Measurements from ENCODE around the gene CAPZA3. TPM values are rescaled to one million over a fixed set of nuclear protein-coding genes. Genes with fewer than 3 reads are reported as not detected.

Gene CAPZA3, protein sequence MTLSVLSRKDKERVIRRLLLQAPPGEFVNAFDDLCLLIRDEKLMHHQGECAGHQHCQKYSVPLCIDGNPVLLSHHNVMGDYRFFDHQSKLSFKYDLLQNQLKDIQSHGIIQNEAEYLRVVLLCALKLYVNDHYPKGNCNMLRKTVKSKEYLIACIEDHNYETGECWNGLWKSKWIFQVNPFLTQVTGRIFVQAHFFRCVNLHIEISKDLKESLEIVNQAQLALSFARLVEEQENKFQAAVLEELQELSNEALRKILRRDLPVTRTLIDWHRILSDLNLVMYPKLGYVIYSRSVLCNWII
- not detected for polyA plus RNA-seq (2012; ENCODE audit: insufficient read length, low read depth)

DNA sequence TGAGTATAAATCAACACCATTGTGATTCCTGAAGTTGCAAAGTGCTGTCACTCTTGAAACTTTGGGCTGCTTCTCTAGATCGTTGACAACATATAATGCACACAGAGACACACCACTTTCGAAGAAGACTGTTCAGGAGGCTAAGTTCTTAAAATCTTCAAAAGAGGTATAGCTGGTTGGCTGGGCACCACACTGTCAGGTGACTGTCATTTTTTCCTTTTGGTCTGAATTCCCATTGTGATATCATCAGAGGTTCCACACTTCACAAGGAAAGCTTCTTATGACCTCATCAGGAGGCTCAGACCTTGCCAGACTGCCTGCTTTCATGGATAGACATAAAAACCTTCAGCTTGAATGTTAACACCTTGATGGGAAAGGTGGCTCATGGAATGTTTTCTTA, at the start of gene CAPZA3, which contains the start of gene PLCZ1:
Gene CAPZA3, plus strand, starts transcription at position 301 of the 400 bp plus-strand sequence. CDS start 150 bp downstream, outside the sequence.
Gene PLCZ1, minus strand, starts transcription at position 194 of the 400 bp plus-strand sequence. CDS start 641 bp downstream, outside the sequence.
- TF ChIP-seq SIN3A (IDR thresholded peaks at IDR 0.05; ENCODE audit: borderline replicate concordance, insufficient read depth, low read length) (no peak), POLR2AphosphoS5 (IDR thresholded peaks at IDR 0.05; ENCODE audit: low read depth, low read length) (no peak), FOXP2 (optimal IDR thresholded peaks at IDR 0.05; ENCODE audit: borderline replicate concordance, extremely low read depth, extremely low read length, insufficient read depth) (no peak)
- TF ChIP-seq, protein P1, sequence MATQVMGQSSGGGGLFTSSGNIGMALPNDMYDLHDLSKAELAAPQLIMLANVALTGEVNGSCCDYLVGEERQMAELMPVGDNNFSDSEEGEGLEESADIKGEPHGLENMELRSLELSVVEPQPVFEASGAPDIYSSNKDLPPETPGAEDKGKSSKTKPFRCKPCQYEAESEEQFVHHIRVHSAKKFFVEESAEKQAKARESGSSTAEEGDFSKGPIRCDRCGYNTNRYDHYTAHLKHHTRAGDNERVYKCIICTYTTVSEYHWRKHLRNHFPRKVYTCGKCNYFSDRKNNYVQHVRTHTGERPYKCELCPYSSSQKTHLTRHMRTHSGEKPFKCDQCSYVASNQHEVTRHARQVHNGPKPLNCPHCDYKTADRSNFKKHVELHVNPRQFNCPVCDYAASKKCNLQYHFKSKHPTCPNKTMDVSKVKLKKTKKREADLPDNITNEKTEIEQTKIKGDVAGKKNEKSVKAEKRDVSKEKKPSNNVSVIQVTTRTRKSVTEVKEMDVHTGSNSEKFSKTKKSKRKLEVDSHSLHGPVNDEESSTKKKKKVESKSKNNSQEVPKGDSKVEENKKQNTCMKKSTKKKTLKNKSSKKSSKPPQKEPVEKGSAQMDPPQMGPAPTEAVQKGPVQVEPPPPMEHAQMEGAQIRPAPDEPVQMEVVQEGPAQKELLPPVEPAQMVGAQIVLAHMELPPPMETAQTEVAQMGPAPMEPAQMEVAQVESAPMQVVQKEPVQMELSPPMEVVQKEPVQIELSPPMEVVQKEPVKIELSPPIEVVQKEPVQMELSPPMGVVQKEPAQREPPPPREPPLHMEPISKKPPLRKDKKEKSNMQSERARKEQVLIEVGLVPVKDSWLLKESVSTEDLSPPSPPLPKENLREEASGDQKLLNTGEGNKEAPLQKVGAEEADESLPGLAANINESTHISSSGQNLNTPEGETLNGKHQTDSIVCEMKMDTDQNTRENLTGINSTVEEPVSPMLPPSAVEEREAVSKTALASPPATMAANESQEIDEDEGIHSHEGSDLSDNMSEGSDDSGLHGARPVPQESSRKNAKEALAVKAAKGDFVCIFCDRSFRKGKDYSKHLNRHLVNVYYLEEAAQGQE (IDR thresholded peaks at IDR 0.05; ENCODE audit: insufficient read depth in 1 of 2, low read depth in 2 of 2, low read length in 2 of 2): no peak

DNA sequence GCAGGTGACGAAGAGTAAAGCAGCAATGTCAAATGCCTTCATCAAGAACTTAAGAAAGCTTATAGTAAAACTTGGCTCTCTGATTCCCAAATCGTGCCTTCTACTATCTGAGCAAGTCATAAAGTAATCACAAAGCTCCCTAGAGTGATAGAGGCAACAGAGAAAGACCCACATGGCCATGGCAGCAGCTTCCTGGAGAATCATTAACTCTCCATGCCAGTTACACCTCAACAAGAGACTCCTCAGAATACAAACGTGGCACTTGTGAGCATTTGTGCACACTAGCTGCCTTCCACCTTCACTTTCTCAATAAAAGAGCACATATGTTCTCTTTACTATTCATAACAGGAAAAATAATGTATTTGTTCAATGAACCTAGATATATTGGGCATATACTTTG, 48.1 kb upstream of the CAPZA3 start:
- TF ChIP-seq FOXP2 (optimal IDR thresholded peaks at IDR 0.05; ENCODE audit: borderline replicate concordance, extremely low read depth, extremely low read length, insufficient read depth) (no peak), POLR2AphosphoS5 (IDR thresholded peaks at IDR 0.05; ENCODE audit: low read depth, low read length) (no peak), SIN3A (IDR thresholded peaks at IDR 0.05; ENCODE audit: borderline replicate concordance, insufficient read depth, low read length) (no peak), TAF1 (IDR thresholded peaks at IDR 0.05; ENCODE audit: borderline replicate concordance, insufficient read depth, low read length) (no peak)
- TF ChIP-seq, protein P1 (IDR thresholded peaks at IDR 0.05; ENCODE audit: insufficient read depth in 1 of 2, low read depth in 2 of 2, low read length in 2 of 2): no peak

DNA sequence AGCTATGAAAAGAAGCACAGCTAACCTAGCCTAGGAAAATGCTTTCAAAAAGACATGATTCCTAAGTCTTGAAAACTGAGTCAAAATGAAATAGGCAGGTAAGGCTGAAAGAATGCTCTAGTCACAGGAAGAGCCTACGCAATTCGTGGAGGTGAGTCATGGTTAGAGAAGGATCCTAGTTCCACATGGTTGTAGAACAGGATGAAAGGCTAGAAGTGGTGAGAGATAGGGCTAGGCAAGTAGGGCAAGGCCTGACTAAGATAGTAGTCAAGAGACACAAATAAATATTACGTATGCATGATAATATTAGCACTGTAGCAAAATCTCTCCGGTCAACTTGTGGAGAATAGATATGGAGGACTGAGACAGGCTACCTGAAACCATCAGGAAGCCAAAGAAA, 47.3 kb upstream of the CAPZA3 start:
- TF ChIP-seq, protein P1 (IDR thresholded peaks at IDR 0.05; ENCODE audit: insufficient read depth in 1 of 2, low read depth in 2 of 2, low read length in 2 of 2): no peak
- no peak for TF ChIP-seq FOXP2 (optimal IDR thresholded peaks at IDR 0.05; ENCODE audit: borderline replicate concordance, extremely low read depth, extremely low read length, insufficient read depth)
- TF ChIP-seq SIN3A (IDR thresholded peaks at IDR 0.05; ENCODE audit: borderline replicate concordance, insufficient read depth, low read length): no peak
- no peak for TF ChIP-seq POLR2AphosphoS5 (IDR thresholded peaks at IDR 0.05; ENCODE audit: low read depth, low read length)
- no peak for TF ChIP-seq TAF1 (IDR thresholded peaks at IDR 0.05; ENCODE audit: borderline replicate concordance, insufficient read depth, low read length)

DNA sequence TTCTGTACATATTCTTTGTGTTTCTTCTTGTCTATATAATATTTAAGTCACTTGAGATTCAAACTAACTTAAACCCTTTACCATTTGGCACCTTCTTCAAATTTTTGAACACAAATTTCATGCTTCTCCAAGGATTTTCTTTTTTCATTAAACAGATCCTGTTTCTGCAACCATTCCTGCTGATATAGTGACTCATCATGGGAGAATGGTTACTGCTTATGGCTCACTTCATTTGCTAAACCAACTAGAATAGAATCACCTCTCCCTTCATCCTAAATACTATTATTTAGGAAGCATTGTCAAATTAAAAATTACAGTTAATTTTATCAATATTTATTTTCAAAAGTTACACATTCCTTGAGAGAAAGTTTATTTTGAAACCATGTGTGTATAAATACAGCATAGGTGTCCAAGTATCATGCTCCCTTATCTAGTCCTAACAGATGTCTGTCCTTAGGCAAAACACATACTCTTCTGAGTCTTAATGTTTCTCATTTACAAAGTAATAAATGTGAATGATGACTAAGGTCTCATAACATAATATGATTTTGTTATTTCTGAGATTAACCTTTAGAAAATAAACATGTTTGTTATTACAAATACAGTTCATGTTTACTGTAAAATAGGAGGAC, 40.8 kb upstream of the CAPZA3 start:
- TF ChIP-seq POLR2AphosphoS5 (IDR thresholded peaks at IDR 0.05; ENCODE audit: low read depth, low read length) (no peak), FOXP2 (optimal IDR thresholded peaks at IDR 0.05; ENCODE audit: borderline replicate concordance, extremely low read depth, extremely low read length, insufficient read depth) (no peak), SIN3A (IDR thresholded peaks at IDR 0.05; ENCODE audit: borderline replicate concordance, insufficient read depth, low read length) (no peak), TAF1 (IDR thresholded peaks at IDR 0.05; ENCODE audit: borderline replicate concordance, insufficient read depth, low read length) (no peak)
- TF ChIP-seq, protein P1 (IDR thresholded peaks at IDR 0.05; ENCODE audit: insufficient read depth in 1 of 2, low read depth in 2 of 2, low read length in 2 of 2): no peak

Data from PFSK-1 (cell line).